ENCODE measurements around the gene CFAP410. TPM values are rescaled to one million over a fixed set of nuclear protein-coding genes. Genes with fewer than 3 reads are reported as not detected.

Gene CFAP410
- total and polyA plus RNA-seq, 2 of the 8 experiments (the other 6 are each of a cell fraction or from before 2014, with no cell fraction given), result 10.6 to 12.0 TPM

DNA sequence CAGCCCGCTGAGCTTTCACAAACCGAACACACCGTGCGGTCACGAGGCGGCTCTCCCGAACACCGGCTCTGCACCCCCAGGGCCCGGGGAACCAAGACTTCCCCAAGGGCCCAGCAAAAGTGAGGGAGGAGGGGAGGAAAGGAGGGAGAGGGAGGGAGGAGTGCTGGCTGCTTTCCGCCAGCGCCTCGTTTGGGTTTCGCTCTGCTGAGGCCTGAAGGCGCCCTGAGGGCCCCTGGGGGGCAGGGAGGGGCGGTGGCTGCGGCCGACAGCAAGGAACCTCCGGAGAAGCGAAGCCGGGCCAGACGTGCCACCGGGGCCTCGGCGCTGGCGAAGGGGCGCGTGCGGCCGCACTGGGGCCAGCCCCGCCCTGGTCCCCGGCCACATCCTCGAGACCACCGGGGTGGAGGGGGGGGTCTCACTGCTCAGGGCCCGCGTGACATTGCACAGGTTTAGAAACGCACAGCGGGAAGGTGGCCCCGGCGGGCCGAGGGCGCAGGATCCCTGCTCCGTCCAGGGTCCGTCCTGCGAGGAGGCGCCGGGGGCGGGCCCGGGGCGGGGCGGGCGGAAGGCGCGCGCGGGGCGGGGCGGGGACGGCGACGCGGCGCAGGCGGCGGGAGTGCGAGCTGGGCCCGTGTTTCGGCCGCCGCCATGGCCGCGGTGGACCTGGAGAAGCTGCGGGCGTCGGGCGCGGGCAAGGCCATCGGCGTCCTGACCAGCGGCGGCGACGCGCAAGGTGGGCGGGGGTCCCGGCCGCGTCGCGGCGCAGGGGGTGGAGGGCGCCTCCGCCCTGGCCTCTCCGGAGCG, 39.5 kb downstream of the CFAP410 start, which contains the start of gene PFKL (continued):
- TF ChIP-seq, protein P1, sequence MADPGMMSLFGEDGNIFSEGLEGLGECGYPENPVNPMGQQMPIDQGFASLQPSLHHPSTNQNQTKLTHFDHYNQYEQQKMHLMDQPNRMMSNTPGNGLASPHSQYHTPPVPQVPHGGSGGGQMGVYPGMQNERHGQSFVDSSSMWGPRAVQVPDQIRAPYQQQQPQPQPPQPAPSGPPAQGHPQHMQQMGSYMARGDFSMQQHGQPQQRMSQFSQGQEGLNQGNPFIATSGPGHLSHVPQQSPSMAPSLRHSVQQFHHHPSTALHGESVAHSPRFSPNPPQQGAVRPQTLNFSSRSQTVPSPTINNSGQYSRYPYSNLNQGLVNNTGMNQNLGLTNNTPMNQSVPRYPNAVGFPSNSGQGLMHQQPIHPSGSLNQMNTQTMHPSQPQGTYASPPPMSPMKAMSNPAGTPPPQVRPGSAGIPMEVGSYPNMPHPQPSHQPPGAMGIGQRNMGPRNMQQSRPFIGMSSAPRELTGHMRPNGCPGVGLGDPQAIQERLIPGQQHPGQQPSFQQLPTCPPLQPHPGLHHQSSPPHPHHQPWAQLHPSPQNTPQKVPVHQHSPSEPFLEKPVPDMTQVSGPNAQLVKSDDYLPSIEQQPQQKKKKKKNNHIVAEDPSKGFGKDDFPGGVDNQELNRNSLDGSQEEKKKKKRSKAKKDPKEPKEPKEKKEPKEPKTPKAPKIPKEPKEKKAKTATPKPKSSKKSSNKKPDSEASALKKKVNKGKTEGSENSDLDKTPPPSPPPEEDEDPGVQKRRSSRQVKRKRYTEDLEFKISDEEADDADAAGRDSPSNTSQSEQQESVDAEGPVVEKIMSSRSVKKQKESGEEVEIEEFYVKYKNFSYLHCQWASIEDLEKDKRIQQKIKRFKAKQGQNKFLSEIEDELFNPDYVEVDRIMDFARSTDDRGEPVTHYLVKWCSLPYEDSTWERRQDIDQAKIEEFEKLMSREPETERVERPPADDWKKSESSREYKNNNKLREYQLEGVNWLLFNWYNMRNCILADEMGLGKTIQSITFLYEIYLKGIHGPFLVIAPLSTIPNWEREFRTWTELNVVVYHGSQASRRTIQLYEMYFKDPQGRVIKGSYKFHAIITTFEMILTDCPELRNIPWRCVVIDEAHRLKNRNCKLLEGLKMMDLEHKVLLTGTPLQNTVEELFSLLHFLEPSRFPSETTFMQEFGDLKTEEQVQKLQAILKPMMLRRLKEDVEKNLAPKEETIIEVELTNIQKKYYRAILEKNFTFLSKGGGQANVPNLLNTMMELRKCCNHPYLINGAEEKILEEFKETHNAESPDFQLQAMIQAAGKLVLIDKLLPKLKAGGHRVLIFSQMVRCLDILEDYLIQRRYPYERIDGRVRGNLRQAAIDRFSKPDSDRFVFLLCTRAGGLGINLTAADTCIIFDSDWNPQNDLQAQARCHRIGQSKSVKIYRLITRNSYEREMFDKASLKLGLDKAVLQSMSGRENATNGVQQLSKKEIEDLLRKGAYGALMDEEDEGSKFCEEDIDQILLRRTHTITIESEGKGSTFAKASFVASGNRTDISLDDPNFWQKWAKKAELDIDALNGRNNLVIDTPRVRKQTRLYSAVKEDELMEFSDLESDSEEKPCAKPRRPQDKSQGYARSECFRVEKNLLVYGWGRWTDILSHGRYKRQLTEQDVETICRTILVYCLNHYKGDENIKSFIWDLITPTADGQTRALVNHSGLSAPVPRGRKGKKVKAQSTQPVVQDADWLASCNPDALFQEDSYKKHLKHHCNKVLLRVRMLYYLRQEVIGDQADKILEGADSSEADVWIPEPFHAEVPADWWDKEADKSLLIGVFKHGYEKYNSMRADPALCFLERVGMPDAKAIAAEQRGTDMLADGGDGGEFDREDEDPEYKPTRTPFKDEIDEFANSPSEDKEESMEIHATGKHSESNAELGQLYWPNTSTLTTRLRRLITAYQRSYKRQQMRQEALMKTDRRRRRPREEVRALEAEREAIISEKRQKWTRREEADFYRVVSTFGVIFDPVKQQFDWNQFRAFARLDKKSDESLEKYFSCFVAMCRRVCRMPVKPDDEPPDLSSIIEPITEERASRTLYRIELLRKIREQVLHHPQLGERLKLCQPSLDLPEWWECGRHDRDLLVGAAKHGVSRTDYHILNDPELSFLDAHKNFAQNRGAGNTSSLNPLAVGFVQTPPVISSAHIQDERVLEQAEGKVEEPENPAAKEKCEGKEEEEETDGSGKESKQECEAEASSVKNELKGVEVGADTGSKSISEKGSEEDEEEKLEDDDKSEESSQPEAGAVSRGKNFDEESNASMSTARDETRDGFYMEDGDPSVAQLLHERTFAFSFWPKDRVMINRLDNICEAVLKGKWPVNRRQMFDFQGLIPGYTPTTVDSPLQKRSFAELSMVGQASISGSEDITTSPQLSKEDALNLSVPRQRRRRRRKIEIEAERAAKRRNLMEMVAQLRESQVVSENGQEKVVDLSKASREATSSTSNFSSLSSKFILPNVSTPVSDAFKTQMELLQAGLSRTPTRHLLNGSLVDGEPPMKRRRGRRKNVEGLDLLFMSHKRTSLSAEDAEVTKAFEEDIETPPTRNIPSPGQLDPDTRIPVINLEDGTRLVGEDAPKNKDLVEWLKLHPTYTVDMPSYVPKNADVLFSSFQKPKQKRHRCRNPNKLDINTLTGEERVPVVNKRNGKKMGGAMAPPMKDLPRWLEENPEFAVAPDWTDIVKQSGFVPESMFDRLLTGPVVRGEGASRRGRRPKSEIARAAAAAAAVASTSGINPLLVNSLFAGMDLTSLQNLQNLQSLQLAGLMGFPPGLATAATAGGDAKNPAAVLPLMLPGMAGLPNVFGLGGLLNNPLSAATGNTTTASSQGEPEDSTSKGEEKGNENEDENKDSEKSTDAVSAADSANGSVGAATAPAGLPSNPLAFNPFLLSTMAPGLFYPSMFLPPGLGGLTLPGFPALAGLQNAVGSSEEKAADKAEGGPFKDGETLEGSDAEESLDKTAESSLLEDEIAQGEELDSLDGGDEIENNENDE (IDR thresholded peaks at IDR 0.05; ENCODE audit: insufficient replicate concordance, low read length), result no peak
- no peak for TF ChIP-seq YY1 (IDR thresholded peaks at IDR 0.05; ENCODE audit: low read depth, low read length)
- no peak for TF ChIP-seq HDAC2 (IDR thresholded peaks at IDR 0.05; ENCODE audit: borderline replicate concordance in 1 of 2, low read depth in 2 of 2, low read length in 2 of 2)
- TF ChIP-seq, protein P2, sequence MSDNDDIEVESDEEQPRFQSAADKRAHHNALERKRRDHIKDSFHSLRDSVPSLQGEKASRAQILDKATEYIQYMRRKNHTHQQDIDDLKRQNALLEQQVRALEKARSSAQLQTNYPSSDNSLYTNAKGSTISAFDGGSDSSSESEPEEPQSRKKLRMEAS (IDR thresholded peaks at IDR 0.05), result peak; percentile 41
- TF ChIP-seq ASH2L (IDR thresholded peaks at IDR 0.05; ENCODE audit: low read length), result peak; percentile 47
- no peak for TF ChIP-seq CEBPB (IDR thresholded peaks at IDR 0.05; ENCODE audit: low read depth, low read length)
- TF ChIP-seq, protein P3, sequence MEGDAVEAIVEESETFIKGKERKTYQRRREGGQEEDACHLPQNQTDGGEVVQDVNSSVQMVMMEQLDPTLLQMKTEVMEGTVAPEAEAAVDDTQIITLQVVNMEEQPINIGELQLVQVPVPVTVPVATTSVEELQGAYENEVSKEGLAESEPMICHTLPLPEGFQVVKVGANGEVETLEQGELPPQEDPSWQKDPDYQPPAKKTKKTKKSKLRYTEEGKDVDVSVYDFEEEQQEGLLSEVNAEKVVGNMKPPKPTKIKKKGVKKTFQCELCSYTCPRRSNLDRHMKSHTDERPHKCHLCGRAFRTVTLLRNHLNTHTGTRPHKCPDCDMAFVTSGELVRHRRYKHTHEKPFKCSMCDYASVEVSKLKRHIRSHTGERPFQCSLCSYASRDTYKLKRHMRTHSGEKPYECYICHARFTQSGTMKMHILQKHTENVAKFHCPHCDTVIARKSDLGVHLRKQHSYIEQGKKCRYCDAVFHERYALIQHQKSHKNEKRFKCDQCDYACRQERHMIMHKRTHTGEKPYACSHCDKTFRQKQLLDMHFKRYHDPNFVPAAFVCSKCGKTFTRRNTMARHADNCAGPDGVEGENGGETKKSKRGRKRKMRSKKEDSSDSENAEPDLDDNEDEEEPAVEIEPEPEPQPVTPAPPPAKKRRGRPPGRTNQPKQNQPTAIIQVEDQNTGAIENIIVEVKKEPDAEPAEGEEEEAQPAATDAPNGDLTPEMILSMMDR (IDR thresholded peaks at IDR 0.05; ENCODE audit: control extremely low read depth in 1 of 3, insufficient read depth in 1 of 3, low read depth in 1 of 3, low read length in 3 of 3), result no peak

All from H1 (cell line).